GM12892 (cell line): Measurements from ENCODE around the gene DLG2.

Experiments
- POLR2A ChIP-seq: IDR thresholded peaks from 2 replicates; pipeline ENCODE4 v1.6.1; 2011; ENCODE audit warnings: low read depth, low read length, control low read depth
- TAF1 ChIP-seq: IDR thresholded peaks from 2 replicates; pipeline ENCODE4 v1.6.1; 2011; ENCODE audit warnings: low read depth, mild to moderate bottlenecking, control low read depth, low read length, borderline replicate concordance

DNA sequence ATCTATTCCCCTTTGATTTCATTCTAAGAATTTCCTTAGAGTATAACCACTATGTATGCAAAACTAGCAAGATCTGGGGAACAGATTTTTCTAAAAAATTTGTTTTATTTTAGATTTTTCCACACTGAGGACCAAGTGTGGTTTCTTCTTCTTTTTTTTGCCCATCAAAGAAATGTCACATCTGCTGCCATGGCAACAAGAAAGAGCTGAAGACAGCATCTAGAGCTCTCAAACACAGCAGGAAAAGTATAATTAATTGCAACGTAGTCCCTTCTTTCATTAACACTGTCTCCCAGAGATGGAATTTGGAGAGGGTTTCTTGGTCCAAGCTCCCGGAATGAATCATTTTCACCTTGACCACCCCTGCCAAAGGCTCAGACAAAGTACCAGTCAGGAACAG is 2084.3 kb downstream of the DLG2 start:
- TF ChIP-seq POLR2A (no peak), TAF1 (no peak)
